BE2C (cell line): Measurements from ENCODE around the gene NSF.
"Not testable (repeated sequence)": the region's sequence is repeated elsewhere in the genome, so short reads cannot be mapped to it uniquely, and the experiment has no call there.

Source experiments
- DNase-seq: peaks from one replicate; pipeline ENCODE4 v3.0.0-alpha.2; 2020
- H3K27me3 ChIP-seq: fragments of 250-450 bp; sonication (Bioruptor Pico); 2 replicates; pipeline ENCODE4 v1.5.1; 2020; ENCODE audit warnings: mild to moderate bottlenecking
- H3K36me3 ChIP-seq: fragments of 250-450 bp; sonication (Bioruptor Pico); 2 replicates; pipeline ENCODE4 v1.5.1; 2020; ENCODE audit warnings: mild to moderate bottlenecking
- H3K4me1 ChIP-seq: fragments of 250-450 bp; sonication (Bioruptor Pico); 2 replicates; pipeline ENCODE4 v1.5.1; 2020
- H3K4me3 ChIP-seq: 2 replicates; pipeline ENCODE4 v1.5.1; 2011; ENCODE audit warnings: low read depth, low read length
- H3K9me3 ChIP-seq: fragments of 250-450 bp; sonication (Bioruptor Pico); 2 replicates; pipeline ENCODE4 v1.5.1; 2020

The NSF gene

DNA sequence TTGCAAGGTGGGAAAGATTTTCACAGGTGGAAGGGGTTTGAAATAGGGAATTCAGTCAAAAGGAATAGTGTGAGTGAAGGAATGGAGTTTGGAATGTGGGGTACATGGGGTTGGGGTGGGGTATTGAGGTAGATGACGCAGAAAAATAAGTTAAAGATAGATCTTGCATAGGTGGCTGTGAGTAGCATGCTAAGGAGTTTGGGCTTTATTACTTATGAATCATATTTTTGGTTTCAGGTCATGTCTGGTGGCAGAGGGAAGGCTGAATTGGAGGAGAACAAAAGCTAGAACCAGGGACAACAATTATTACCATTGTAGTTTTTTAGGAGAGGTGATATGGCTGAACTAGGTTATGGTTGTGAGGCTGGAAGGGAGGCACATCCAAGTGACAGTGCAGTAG is 23.4 kb downstream of the NSF start:
- not testable (repeated sequence) for H3K9me3 ChIP-seq, H3K4me3 ChIP-seq, H3K36me3 ChIP-seq, DNase-seq, H3K27me3 ChIP-seq, H3K4me1 ChIP-seq

DNA sequence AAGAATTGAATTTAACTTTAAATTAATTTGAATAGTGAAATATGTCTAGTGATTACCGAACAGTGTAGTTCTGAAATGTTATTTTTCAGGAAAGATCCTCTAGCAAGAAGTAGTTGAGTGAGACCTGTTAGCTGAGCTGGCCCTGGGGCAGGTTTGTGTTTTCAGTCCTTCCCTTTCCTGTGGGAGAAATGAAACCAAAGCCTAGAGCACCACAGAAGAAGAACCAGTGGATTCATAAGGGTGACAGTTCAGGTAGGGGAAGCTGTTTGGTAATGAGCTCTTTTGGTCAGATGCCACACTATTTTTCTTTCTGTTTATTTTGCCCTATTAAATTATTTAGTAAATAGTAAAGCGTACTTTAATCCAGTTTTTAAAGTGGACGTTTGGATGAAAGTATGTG is 26.7 kb downstream of the NSF start:
- H3K36me3 ChIP-seq, H3K9me3 ChIP-seq, DNase-seq, H3K4me1 ChIP-seq, H3K4me3 ChIP-seq, H3K27me3 ChIP-seq: not testable (repeated sequence)

DNA sequence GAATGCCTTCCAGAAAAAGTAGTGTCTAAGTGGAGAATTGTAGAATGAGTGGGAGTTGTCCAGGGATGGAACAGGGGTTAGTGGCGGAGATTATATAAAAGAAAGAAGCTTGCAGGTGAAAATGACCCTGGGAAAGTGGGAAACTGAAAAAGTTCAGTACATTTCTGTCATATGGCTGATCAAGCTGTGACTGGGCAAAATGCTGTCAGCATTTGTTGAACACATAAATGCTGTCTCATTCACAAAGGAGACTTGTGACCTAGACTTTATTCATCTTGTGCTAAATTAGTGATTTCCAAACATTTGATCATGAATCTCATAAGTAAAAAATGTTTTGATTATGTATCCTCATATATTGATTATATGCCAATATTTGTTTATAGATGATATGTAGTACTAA is 28.5 kb downstream of the NSF start:
- DNase-seq, H3K9me3 ChIP-seq, H3K27me3 ChIP-seq, H3K4me3 ChIP-seq, H3K4me1 ChIP-seq, H3K36me3 ChIP-seq: not testable (repeated sequence)

DNA sequence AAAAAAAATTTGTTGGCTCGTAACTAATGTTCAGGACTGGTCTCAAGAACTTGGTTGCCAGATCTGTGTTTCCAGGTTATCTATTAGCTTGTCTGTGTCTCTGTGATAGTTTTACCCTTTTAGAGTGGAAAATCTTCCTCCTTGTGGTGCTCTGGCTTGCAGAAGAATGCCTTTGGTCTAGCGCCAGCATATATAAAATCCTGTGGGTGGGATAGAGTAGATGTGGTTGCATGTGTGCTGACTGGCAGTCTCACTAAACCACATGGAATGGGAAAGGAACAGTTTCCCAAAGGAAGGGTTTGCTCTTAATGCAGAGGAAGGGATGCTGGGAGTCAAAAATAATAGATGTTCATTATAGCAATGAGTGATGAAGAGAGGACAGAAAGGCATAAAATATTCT is 33.3 kb downstream of the NSF start:
- H3K36me3 ChIP-seq, DNase-seq, H3K4me1 ChIP-seq, H3K4me3 ChIP-seq, H3K9me3 ChIP-seq, H3K27me3 ChIP-seq: not testable (repeated sequence)

DNA sequence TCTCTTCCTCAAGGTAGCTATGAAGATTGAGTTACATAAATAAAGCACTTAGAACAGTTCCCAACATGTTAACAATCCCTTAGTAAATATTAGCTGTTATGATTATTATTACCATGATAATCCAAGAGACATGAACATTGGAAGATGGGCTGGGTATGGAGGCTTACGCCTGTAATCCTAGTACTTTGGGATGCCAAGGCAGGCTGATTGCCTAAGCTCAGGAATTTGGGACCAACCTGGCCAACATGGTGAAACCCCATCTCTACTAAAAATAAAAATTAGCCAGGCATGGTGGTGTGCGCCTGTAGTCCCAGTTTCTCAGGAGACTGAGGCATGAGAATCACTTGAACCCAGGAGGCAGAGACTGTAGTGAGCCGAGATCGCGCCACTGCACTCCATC is 34.3 kb downstream of the NSF start:
- H3K4me1 ChIP-seq, H3K4me3 ChIP-seq, DNase-seq, H3K27me3 ChIP-seq, H3K9me3 ChIP-seq, H3K36me3 ChIP-seq: not testable (repeated sequence)

DNA sequence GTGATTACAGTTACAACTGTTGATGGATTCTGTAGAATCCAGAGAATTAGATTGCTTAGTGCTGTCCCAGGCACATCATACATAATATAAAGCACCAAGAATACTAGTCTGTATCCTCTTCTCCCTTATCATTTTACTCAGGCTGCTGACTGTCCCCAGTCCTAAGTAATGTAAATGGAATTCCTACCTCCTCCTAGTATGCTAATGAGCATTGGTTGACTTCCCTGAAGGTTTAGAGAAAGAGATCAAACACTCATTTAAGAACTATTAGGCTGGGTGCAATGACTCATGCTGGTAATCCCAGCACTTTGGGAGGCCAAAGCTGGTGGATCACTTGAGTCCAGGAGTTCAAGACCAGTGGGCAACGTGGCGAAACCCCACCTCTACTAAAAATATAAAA is 37.0 kb downstream of the NSF start:
- DNase-seq, H3K4me3 ChIP-seq, H3K4me1 ChIP-seq: not testable (repeated sequence)

DNA sequence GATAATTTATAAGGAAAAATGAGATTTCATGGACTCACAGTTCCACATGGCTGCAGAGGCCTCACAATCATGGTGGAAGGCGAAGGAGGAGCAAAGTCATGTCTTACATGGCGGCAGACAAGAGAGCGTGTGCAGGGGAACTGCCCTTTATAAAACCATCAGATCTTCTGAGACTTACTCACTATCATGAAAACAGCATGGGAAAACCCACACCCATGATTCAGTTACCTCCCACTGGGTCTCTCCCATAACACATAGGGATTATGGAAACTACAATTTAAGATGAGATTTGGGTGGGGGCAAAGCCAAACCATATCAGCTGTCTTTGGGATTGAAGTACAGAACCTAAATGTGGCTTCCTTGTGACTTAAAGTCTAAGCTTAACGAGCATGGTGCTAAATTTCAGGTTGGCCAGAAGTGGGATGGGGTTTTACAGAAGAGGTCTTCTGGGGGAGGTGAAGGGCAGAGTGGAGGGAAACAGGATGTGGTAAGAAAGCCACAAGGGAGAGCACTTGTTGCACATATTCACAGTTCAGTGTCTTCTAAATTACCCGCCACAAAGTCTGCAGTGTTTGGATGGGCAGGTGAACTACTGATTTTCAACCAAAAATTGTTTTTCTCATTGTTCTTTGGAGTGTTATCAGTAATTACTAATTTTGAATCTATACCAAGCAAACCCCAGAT is 38.4 kb downstream of the NSF start:
- H3K36me3 ChIP-seq, H3K4me3 ChIP-seq, H3K4me1 ChIP-seq, H3K9me3 ChIP-seq, H3K27me3 ChIP-seq, DNase-seq: not testable (repeated sequence)

More for the DNA sequence above, 37.0 kb downstream of the NSF start:
- H3K36me3 ChIP-seq, H3K27me3 ChIP-seq, H3K9me3 ChIP-seq: not testable (repeated sequence)

DNA sequence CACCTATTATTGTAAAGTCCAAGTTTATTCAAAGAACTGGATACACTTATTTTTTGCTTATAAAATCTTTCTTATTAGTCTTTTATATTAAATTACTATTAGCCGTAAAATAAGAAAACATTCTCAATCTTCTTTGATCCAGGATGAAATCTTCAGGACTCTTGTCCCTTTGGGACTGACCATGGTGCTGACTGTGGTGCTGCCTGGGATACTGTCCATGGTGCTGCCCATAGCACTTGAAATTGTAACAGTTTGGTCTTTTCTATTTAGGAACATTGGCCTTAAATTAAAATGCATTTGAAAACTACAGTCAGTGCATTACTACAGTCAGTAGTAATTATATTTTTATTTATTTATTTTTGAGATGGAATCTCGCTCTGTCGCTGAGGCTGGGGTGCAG is 41.7 kb downstream of the NSF start:
- not testable (repeated sequence) for H3K4me3 ChIP-seq, H3K9me3 ChIP-seq, H3K36me3 ChIP-seq, DNase-seq, H3K4me1 ChIP-seq, H3K27me3 ChIP-seq

- not testable (repeated sequence) for H3K4me1 ChIP-seq
Observed at GRCh38 chr17:46634844-46635243, 44.4 kb downstream of the NSF start.

GRCh38 chr17:46641861-46642656 is 51.6 kb downstream of the NSF start:
- H3K4me3 ChIP-seq, H3K9me3 ChIP-seq, H3K36me3 ChIP-seq, H3K4me1 ChIP-seq, DNase-seq, H3K27me3 ChIP-seq: not testable (repeated sequence)

More at GRCh38 chr17:46634844-46635243, 44.4 kb downstream of the NSF start:
- H3K36me3 ChIP-seq, DNase-seq, H3K27me3 ChIP-seq, H3K9me3 ChIP-seq, H3K4me3 ChIP-seq: not testable (repeated sequence)

GRCh38 chr17:46647251-46647650 is 56.8 kb downstream of the NSF start:
- not testable (repeated sequence) for H3K4me1 ChIP-seq, H3K4me3 ChIP-seq, H3K27me3 ChIP-seq, H3K36me3 ChIP-seq, DNase-seq, H3K9me3 ChIP-seq

GRCh38 chr17:46647688-46648278 is 57.3 kb downstream of the NSF start:
- H3K4me1 ChIP-seq, DNase-seq, H3K36me3 ChIP-seq, H3K4me3 ChIP-seq, H3K9me3 ChIP-seq, H3K27me3 ChIP-seq: not testable (repeated sequence)

DNA sequence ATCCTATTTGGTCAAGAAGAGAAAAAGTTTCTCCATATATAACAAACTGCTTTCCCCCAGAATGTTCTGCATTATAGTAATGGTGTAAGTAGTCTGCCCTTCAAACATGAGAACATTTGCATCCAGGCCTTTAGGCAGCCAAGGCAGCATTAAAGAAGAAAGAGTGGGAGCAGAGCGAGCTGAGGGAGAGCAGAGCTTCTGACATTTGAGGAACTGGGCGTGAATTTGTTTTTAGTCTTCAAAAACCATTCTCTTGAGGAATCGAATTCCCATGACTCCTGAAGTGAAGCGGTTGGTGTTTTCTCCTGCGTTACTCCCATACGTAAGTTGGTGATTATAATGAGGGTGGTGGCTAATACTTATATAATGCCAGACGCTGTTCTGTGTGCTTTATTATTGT is 58.8 kb downstream of the NSF start:
- not testable (repeated sequence) for H3K27me3 ChIP-seq, H3K4me1 ChIP-seq, H3K9me3 ChIP-seq

DNA sequence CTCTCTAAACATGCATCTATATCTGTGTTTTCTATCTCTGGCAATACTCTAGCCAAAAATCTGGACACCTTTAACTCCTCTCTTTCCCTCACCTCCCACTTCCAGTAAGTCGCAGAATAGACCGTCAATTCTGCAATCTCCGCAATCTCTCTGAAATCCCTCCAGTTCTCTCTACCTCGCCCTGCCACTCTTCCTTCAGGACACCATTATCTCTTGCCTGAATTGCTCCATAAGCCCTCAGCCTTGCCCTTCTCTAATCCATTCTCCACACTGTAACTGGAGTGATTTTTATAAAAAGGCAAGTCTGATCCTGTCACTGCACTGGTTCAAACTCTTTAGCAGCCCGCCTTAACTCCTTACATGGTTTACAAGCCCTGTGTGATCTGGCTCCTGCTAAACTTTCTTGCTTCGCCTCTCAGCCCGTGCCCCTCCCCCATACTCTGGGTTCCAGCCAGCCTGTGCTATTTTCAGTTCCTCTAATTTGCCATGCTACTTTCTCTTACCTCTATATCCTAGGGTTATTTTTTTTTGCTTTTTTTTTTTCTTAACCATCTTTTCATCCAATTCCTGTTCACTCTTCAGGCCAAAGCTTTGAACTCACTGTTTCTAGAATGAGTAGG is 61.7 kb downstream of the NSF start:
- not testable (repeated sequence) for H3K9me3 ChIP-seq, H3K27me3 ChIP-seq, H3K4me1 ChIP-seq, DNase-seq, H3K4me3 ChIP-seq, H3K36me3 ChIP-seq

More for the DNA sequence above, 58.8 kb downstream of the NSF start:
- H3K4me3 ChIP-seq, DNase-seq, H3K36me3 ChIP-seq: not testable (repeated sequence)

DNA sequence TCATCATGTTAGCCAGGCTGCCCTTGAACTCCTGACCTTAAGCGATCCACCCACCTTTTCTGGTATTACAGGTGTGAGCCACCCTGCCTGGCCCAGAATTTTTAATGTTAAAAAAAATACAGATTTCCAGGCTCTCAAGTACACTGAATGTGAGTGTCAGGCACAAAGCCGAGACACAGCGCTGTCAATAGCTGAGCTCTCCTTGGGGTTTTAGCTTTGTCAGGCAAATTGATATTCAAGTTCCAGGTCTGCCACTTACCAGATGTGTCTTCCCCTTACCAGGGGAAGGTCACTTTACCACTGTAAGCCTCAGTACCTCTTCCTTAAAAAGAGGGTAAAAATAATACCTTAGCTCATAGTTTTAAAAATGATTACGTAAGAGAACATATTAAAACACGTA is 67.8 kb downstream of the NSF start:
- not testable (repeated sequence) for H3K27me3 ChIP-seq, H3K4me3 ChIP-seq, H3K4me1 ChIP-seq, H3K9me3 ChIP-seq, H3K36me3 ChIP-seq, DNase-seq

DNA sequence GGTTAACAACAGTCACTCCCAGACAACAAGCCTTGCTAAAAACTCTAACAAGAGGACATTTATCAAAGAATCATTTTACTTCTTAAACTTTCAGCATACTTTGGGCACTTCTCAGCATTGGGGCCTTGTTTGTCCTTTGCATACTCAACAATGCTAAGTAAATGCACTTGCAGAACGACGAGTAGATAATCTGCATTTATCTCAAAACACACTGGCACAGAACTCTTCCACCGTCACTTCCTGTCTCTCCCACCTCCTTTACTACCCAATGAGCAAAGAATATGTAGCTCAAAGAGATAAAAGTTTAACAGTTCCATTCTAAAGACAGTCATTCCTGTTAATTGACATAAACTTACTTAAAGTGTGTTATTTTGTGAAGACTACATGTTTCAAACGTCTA is 69.2 kb downstream of the NSF start:
- H3K27me3 ChIP-seq, H3K4me3 ChIP-seq, H3K36me3 ChIP-seq, DNase-seq, H3K4me1 ChIP-seq, H3K9me3 ChIP-seq: not testable (repeated sequence)
